NCI-H1417 (cell line): ENCODE measurements around the gene USF3.

Experiments
- DNase-seq, 3 experiments: peaks; one replicate each; lab custom pipeline; 2025; lab: John Stamatoyannopoulos, UW

The USF3 gene

DNA sequence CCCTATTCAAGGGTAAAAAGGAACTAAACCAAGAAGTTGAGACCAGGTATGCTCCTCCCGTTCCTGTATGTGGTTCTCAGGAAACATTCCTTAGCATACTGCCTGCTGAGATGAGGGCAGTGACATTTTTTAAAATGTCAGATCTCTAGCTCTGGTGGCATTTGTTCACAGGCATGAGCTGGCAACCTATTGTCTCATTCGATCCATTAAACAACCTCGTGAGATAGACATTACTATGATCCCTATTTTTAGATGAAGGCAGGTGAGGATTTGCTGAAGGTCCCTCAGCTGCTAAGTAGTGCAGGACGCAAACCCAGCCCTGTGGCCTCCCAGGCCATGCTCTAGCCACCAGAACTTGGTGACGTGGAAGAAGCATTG lies 89.2 kb downstream of the USF3 start:
- no peak for DNase-seq

- no peak for DNase-seq
These were observed 89.8 kb downstream of the USF3 start for GRCh38 chr3:113606539-113607218.

DNA sequence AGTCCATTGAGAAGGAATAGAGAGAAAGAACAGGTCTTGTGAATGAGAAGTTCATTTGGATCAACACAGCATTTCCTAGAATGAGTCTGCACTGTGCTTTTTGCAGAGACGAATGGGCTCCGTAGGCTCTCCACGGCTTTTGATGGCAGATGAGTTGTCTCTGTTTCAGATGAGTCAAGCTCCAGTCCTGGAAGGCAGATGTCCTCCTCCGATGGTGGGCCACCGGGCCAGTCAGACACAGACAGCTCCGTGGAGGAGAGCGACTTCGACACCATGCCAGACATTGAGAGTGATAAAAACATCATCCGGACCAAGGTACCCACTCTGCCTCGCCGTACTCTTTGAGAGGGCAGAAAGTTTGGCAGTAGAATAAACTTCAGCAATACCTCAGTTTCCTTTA lies 93.6 kb downstream of the USF3 start:
- no peak for DNase-seq

GRCh38 chr3:113602256-113602655 lies 94.2 kb downstream of the USF3 start:
- DNase-seq: no peak

- no peak for DNase-seq
These were observed 95.2 kb downstream of the USF3 start for GRCh38 chr3:113601240-113601639.

DNA sequence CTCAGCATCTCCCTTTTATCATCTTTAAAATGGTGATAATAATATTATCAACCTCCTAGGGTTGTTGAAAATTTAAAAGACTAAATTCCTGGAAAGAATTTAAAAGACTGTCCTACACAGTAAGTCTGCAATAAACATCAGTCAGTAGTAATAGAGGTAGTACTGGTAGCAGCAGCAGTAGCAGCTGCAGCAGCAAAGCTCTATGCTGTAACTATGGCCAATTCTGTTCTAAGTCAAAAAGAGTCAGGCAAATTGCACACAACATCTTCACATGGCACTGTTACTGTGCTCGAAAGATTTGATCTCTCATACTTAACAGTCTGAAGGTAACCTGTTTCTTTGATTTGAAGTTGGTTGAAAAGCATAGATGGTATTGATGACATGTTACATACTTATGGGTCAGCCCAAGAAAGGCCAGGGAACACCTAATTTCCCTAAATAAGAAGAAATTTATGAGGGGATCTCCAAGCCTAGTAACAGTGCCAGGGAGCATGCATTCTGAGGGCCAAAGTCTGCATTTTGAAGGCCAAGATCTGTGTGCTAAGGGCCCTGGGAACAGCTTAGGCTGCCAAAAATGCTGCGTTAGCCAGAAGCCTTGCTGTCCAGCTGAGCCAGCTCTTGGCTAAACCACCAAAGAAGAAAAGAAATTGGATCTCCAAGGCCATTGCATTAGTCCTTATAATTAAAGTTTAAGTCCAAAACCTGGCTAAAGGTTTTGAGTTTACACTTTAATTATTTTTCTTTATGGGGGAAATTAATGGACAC lies 95.8 kb downstream of the USF3 start:
- DNase-seq: no peak
